Smooth muscle cell of the pulmonary artery (primary cell): ENCODE data around the gene MECP2. TPM values are rescaled to one million over a fixed set of nuclear protein-coding genes. Genes with fewer than 3 reads are reported as not detected.

Experiments used
- total RNA-seq: library from RNA; depleted of rRNA; stranded (reverse); fragments of >200 nt; gene quantifications from 2 replicates; pipeline ENCODE4 v1.2.3, GENCODE V29; 2014

MECP2 gene
- 25.0 and 25.8 TPM in 2 replicates for total RNA-seq

DNA sequence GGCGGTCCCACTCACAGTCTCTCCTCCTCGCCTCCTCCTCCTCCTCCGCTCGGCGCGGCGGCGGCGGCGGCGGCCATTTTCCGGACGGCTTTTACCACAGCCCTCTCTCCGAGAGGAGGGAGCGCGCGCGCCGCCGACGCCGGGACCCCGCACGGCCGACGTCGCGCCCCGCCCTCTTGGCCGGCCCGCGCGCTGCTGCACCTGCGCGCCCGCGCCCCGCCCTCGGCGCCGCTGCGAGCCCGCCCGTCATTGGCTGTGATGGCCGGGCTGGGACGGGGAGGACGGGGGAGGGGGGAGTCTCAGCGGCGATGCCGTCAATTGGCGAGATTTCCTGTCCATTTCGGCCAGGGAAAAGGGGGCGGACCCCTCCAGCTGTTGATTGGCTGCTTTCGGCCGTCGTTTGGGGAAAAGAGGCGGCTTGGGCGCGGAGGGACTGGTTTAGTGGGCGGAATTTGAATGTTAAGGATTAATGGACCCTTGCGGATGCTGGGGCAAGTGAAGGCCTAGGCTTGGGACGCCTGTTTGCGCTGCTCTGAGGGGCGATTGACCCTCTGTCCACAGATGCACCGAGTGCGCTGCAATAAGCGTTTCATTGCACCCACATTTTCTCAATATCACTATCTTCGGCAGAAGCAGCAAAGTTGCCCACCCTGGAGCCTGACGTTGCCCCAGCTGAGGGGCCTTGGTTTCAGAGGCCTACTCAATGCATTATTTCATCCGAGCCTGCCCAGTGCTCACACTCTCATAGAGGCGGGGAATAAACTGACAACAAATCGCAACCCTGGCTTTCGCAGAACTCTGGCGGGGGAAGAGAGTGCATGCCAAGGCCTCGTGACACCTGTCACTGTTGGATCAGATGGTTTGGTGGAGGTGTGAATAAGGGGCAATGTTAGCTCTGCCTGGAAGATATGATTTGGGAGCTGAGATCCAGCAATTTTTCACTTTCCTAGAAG is at the start of gene MECP2:
Gene MECP2 (minus strand): TSS at position 129 of the 953 bp plus-strand sequence.

DNA sequence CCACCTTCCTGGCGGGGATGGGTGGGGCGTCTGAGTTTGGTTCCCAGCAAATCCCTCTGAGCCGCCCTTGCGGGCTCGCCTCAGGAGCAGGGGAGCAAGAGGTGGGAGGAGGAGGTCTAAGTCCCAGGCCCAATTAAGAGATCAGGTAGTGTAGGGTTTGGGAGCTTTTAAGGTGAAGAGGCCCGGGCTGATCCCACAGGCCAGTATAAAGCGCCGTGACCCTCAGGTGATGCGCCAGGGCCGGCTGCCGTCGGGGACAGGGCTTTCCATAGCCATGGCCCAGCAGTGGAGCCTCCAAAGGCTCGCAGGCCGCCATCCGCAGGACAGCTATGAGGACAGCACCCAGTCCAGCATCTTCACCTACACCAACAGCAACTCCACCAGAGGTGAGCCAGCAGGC is 46.5 kb upstream of the MECP2 start, which contains the start of gene OPN1LW:
Gene OPN1LW (plus strand): TSS at position 234 of the 400 bp plus-strand sequence. CDS start 41 bp downstream, at position 275.

GRCh38 chrX:154019633-154020528 is 77.6 kb downstream of the MECP2 start, which contains the start of gene IRAK1:
IRAK1 (minus strand) TSS chrX:154019902; CDS start chrX:154019812, 90 bp downstream.

GRCh38 chrX:153972368-153973126 is 125.0 kb downstream of the MECP2 start, which contains the start of gene TMEM187:
TMEM187 (plus strand) TSS chrX:153972754; CDS start chrX:153982063, 9,309 bp downstream.

Other genes starting within 250 kb of the MECP2 start
- 4.6 and 6.7 TPM in 2 replicates for gene L1CAM, start 211.5 kb downstream of the MECP2 start, total RNA-seq
- not detected in 2 replicates for gene AVPR2, start 193.0 kb downstream of the MECP2 start, total RNA-seq
- gene ARHGAP4, start 171.5 kb downstream of the MECP2 start, total RNA-seq = 0.39 and 1.4 TPM in 2 replicates
- gene NAA10, start 162.7 kb downstream of the MECP2 start, total RNA-seq = 41.8 and 55.3 TPM in 2 replicates
- gene RENBP, start 153.1 kb downstream of the MECP2 start, total RNA-seq = 7.6 and 8.9 TPM in 2 replicates
- gene HCFC1, start 125.9 kb downstream of the MECP2 start, total RNA-seq = 22.7 and 26.2 TPM in 2 replicates
- 6.5 and 8.5 TPM in 2 replicates for gene TMEM187, start 125.0 kb downstream of the MECP2 start, total RNA-seq
- 60.3 and 110 TPM in 2 replicates for gene IRAK1, start 77.8 kb downstream of the MECP2 start, total RNA-seq
- gene OPN1LW, start 46.5 kb upstream of the MECP2 start, total RNA-seq = not detected in 2 replicates
- not detected in 2 replicates for gene OPN1MW, start 84.9 kb upstream of the MECP2 start, total RNA-seq
- not detected in 2 replicates for gene OPN1MW2, start 122.0 kb upstream of the MECP2 start, total RNA-seq
- not detected in 2 replicates for gene OPN1MW3, start 159.9 kb upstream of the MECP2 start, total RNA-seq
- gene TEX28, start 197.4 kb upstream of the MECP2 start, total RNA-seq = not detected in 2 replicates
- gene TKTL1, start 198.1 kb upstream of the MECP2 start, total RNA-seq = not detected in 2 replicates